Activated CD8-positive, alpha-beta T cell treated with anti-CD3 and anti-CD28 coated beads, Interleukin-2, amount 10 ng/mL, durations not matched to agents 7 days and 5 days (primary cell): ENCODE results near the gene TFAP2C. TPM values are rescaled to one million over a fixed set of nuclear protein-coding genes. Genes with fewer than 3 reads are reported as not detected.

Experiments used
- ATAC-seq: fragments of 150-1000 bp; cut with Tn5 transposase; one replicate; pipeline ENCODE4 v1.10.0; 2021; ENCODE audit warnings: moderate library complexity
- CTCF ChIA-PET: fragments of 350-600 bp; sonication (Branson Sonifier 250); formaldehyde crosslinking; loops from one replicate; lab custom pipeline; 2021; ENCODE audit warnings: antibody characterized with exemption; lab: Charles Lee
- POLR2A ChIA-PET: fragments of 350-600 bp; sonication (Branson Sonifier 250); formaldehyde crosslinking; loops from one replicate; lab custom pipeline; 2021; ENCODE audit warnings: antibody characterized with exemption; lab: Charles Lee
- DNase-seq: peaks from one replicate; pipeline ENCODE4 v3.0.0-alpha.2; 2020
- H3K27ac Mint-ChIP-seq: one replicate; pipeline ENCODE4 v1.8.0; 2021; ENCODE audit warnings: mild to moderate bottlenecking, mixed read lengths
- H3K27me3 Mint-ChIP-seq: one replicate; pipeline ENCODE4 v1.8.0; 2021; ENCODE audit warnings: low read depth, mixed read lengths
- H3K36me3 Mint-ChIP-seq: one replicate; pipeline ENCODE4 v1.8.0; 2021; ENCODE audit warnings: low read depth, mixed read lengths
- H3K4me1 Mint-ChIP-seq: one replicate; pipeline ENCODE4 v1.8.0; 2021; ENCODE audit warnings: low read depth, mixed read lengths
- H3K4me3 Mint-ChIP-seq: one replicate; pipeline ENCODE4 v1.8.0; 2021; ENCODE audit warnings: mild to moderate bottlenecking, mixed read lengths
- H3K9me3 Mint-ChIP-seq: one replicate; pipeline ENCODE4 v1.8.0; 2022; ENCODE audit warnings: mixed read lengths; ENCODE audit not compliant: insufficient read depth
- total RNA-seq, 2 experiments: library from RNA; stranded (reverse); gene quantifications; one replicate each; pipeline ENCODE4 v1.2.3, GENCODE V29; 2021

TFAP2C gene
- not detected for total RNA-seq

DNA sequence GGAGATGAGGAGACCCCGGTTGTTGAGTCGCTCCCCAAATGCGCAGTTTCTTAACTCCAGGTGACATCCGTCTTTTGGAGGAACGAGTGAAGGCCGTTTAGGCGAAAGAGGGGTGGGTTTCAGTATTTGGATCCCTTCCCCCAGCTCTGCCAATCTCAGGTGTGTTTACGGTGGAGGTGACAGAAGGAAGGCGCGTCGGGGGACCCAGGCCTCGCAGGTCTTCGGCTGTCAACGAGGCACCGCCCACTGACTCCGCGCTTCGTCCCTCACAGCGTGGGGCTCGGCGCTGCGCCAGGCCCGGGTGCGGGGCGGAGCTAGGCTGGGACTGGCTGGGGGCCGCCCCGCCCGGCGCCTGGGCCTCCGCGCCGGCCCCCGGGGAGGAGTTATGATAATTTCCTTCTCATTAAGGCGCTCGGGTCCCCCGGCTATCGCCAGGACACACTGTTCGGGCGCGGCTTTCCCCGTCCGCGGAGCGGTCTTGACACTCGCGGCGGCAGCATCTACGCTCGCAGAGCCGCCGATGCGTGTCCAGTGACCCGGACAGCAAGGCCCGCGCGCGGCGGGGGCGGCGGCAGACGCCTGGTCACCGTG, at the start of gene TFAP2C:
Gene TFAP2C (plus strand): TSS at position 434 of the 591 bp plus-strand sequence. CDS start 239 bp downstream, outside the sequence.
- ChIA-PET CTCF (no interaction called here), POLR2A (no interaction called here)
- Mint-ChIP-seq H3K4me3 (peak within 1 kb of the TSS; percentile 41), H3K36me3 (no peaks in the 10 kb centered on the region), H3K4me1 (peaks cover 23% of the 10 kb centered on the region), H3K9me3 (no peaks in the 10 kb centered on the region), H3K27me3 (peaks cover 65% of the 10 kb centered on the region), H3K27ac (no peak within 1 kb of the TSS)
- ATAC-seq (peak; percentile 72), DNase-seq (peak; percentile 25)

DNA sequence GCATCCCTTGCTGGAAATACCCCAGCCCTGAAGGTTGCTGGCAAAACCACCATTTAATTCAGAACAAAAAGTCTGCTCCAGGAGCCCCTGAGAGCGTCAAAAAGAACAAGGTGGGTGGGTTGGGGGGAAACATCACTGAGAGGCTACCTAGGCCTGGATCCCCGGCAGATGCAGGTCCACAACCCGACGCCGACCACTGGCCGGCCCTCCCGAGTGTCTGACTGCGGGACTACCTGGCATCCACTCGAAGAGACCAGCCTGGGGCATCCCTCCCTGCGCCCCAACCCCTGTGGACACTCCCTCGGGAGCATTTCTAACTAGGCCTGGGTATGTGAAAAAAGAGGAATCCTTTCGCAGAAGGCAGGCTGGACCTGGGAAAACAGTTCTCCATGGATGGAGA, 48.9 kb upstream of the TFAP2C start:
- H3K27ac Mint-ChIP-seq = no peak overlapping the region
- POLR2A ChIA-PET = no interaction called here
- DNase-seq (no peak), ATAC-seq (no peak)
- CTCF ChIA-PET = no interaction called here
- peaks cover 3% of the 10 kb centered on the region for H3K27me3 Mint-ChIP-seq
- H3K4me3 Mint-ChIP-seq = no peak overlapping the region
- H3K9me3 Mint-ChIP-seq = no peaks in the 10 kb centered on the region
- H3K36me3 Mint-ChIP-seq = no peaks in the 10 kb centered on the region
- no peaks in the 10 kb centered on the region for H3K4me1 Mint-ChIP-seq

DNA sequence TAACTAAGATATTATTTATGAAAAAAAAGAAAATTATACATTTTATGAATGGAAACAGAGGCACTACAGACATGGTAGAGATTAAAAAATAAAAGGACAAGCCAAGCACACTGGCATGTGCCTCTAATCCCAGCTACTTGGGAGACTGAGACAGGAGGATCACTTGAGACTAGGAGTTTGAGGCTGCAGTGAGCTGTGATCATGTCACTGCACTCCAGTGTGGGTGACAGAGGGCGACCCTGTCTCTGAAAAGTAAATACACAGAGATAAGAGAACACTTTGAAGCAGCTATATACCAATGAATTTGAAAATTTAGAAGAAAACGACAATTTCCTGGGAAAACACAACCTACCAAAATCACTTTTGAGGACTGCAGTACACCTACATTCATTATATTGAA, 47.4 kb upstream of the TFAP2C start:
- Mint-ChIP-seq H3K27me3 (peaks cover 3% of the 10 kb centered on the region), H3K36me3 (no peaks in the 10 kb centered on the region), H3K9me3 (no peaks in the 10 kb centered on the region), H3K4me1 (no peaks in the 10 kb centered on the region), H3K4me3 (no peak overlapping the region), H3K27ac (no peak overlapping the region)
- DNase-seq (no peak), ATAC-seq (no peak)
- POLR2A ChIA-PET = no interaction called here
- CTCF ChIA-PET = no interaction called here

DNA sequence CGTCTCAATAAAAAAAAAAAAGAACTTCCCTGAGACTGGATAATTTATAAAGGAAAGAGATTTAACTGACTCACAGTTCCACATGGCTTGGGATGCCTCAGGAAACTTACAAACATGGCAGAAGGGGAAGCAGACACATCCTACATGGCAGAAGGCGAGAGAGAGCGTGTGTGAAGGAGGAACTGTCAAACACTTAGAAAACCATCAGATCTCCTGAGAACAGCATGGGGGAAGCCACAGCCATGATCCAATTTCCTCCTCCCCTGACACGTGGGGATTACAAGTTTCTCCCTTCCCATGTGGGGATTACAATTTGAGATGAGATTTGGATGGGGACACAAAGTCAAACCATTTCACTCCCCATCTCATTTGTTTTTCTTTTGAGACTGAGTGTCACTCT, 46.6 kb upstream of the TFAP2C start:
- Mint-ChIP-seq H3K4me3 (no peak overlapping the region), H3K27me3 (peaks cover 3% of the 10 kb centered on the region), H3K27ac (no peak overlapping the region), H3K36me3 (no peaks in the 10 kb centered on the region), H3K9me3 (no peaks in the 10 kb centered on the region), H3K4me1 (no peaks in the 10 kb centered on the region)
- ChIA-PET CTCF (no interaction called here), POLR2A (no interaction called here)
- ATAC-seq (no peak), DNase-seq (no peak)

DNA sequence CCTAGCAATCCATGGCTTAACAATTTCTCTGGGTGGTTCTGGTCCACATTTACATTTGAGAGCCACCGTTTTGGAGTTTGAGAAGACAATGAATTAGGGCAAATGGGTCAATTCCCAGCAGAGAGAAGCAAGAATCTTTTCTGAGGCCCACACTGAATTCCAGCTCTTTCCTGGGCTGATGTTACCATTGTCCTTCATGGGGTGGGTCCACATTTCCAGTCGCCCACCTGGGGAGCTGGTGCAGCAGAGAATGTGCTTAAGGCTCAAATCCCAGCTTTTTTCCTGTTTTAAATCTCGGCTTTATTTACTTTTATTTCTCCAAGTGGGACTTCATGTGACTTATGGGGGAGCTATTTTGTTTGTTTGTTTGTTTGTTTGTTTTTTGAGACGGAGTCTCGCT, 44.2 kb upstream of the TFAP2C start:
- ChIA-PET POLR2A (no interaction called here), CTCF (no interaction called here)
- no peaks in the 10 kb centered on the region for H3K9me3 Mint-ChIP-seq
- no peak for ATAC-seq
- H3K4me1 Mint-ChIP-seq = no peaks in the 10 kb centered on the region
- no peak overlapping the region for H3K4me3 Mint-ChIP-seq
- DNase-seq = no peak
- H3K27me3 Mint-ChIP-seq = peaks cover 3% of the 10 kb centered on the region
- H3K36me3 Mint-ChIP-seq = no peaks in the 10 kb centered on the region
- no peak overlapping the region for H3K27ac Mint-ChIP-seq

DNA sequence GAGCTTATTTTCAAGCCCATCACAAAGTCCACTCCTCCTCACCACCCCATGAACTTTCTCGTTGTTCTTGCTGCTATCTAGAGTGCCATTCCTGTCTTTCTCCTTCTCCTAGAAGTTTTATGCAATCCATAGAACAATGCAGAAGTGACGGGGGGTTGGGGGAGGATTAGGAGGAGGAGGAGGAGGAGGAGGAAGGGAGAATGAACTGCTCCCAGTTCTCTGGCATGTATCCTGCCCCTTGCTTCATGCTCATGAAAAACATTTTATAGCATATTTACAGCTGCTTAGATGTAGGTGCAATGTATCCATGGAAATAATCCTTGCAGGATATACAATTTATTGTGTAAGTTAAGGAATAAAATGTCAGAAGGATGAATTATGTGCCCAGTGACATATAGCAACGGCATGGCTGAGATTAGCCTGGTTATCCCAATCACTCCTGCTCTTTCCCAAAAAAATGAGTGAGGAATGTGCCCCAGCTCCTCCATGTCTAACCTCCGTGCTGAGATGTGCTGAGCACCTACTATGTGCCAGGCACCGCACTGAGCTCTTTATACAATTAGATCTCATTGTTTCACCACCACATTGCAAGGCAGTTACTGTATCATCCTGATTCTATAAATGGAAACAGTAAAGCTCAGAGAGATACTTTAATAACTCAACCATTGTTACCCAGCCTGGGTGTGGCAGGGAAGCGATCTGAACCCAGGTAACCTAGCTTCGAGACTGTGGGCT, 41.6 kb upstream of the TFAP2C start:
- ATAC-seq (no peak), DNase-seq (no peak)
- H3K27me3 Mint-ChIP-seq = peaks cover 2% of the 10 kb centered on the region
- H3K4me3 Mint-ChIP-seq = no peak overlapping the region
- ChIA-PET CTCF (no interaction called here), POLR2A (no interaction called here)
- H3K9me3 Mint-ChIP-seq = no peaks in the 10 kb centered on the region
- H3K36me3 Mint-ChIP-seq = no peaks in the 10 kb centered on the region
- no peak overlapping the region for H3K27ac Mint-ChIP-seq
- H3K4me1 Mint-ChIP-seq = no peaks in the 10 kb centered on the region

DNA sequence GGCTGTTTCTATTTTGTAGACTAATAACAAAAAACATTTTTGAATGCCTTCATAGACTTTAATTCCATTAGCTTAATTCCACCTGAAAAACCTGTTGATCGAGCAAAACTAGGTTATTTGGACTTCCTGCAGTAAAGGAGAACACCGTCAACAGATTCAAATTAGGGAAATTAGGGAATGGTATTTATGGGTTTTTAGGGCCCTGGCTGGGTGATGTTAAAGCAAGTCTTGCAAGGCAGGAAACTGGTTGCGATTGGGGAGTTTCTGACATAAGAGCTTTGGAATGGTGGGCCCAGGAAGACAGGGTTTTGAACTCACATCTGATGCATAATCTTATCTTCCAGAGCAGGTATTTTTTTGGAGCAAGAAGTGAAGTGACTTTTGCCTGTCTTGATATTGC, 40.1 kb upstream of the TFAP2C start:
- Mint-ChIP-seq H3K4me1 (no peaks in the 10 kb centered on the region), H3K9me3 (no peaks in the 10 kb centered on the region), H3K27me3 (peaks cover 2% of the 10 kb centered on the region), H3K36me3 (no peaks in the 10 kb centered on the region), H3K27ac (no peak overlapping the region), H3K4me3 (no peak overlapping the region)
- CTCF ChIA-PET = no interaction called here
- ATAC-seq = no peak
- DNase-seq = no peak
- POLR2A ChIA-PET = no interaction called here

DNA sequence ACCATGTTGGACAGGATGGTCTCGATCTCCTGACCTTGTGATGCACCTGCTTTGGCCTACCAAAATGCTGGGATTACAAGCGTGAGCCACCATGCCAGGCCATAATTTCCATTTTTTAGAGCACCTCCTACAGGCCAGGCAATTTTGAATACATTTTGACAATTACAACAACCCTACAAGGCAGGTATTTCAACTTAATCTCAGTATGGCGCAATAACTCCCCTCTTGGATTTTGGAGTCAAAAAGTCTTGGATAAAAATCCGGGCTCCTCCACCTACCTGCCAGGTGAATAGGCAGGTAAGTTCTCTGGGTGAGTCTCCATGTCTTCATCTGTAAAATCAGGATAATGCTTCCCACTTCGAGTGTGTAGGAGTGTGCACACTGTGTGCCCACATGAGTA, 39.5 kb upstream of the TFAP2C start:
- H3K36me3 Mint-ChIP-seq = no peaks in the 10 kb centered on the region
- H3K27ac Mint-ChIP-seq = no peak overlapping the region
- H3K27me3 Mint-ChIP-seq = peaks cover 2% of the 10 kb centered on the region
- POLR2A ChIA-PET = no interaction called here
- DNase-seq (no peak), ATAC-seq (no peak)
- H3K4me1 Mint-ChIP-seq = no peaks in the 10 kb centered on the region
- H3K4me3 Mint-ChIP-seq = no peak overlapping the region
- CTCF ChIA-PET = no interaction called here
- H3K9me3 Mint-ChIP-seq = no peaks in the 10 kb centered on the region

DNA sequence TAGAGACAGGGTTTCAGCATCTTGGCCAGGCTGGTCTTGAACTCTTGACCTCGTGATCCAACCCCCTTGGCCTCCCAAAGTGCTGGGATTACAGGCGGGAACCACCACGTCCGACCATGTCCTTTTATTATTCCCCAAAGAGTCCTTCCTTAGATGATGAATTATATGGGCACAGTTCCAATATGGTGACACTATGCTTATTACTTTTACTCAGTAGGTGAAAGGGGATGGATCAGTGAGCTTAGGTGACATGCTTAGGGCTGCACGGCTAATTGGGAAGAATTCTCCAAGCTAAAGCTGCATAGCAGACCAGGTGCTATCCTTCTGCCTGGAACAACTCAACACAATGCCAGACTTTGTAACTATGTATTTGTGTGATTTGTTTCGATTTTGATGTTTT, 38.2 kb upstream of the TFAP2C start:
- ChIA-PET CTCF (interaction anchor here (1.1 kb wide), 1 partner anchor 16 kb away, joined by 3 read pairs; no protein-coding TSS in a partner anchor), POLR2A (no interaction called here)
- Mint-ChIP-seq H3K4me1 (no peaks in the 10 kb centered on the region), H3K27me3 (peaks cover 2% of the 10 kb centered on the region), H3K27ac (no peak overlapping the region), H3K4me3 (no peak overlapping the region), H3K9me3 (no peaks in the 10 kb centered on the region), H3K36me3 (no peaks in the 10 kb centered on the region)
- no peak for DNase-seq
- no peak for ATAC-seq

DNA sequence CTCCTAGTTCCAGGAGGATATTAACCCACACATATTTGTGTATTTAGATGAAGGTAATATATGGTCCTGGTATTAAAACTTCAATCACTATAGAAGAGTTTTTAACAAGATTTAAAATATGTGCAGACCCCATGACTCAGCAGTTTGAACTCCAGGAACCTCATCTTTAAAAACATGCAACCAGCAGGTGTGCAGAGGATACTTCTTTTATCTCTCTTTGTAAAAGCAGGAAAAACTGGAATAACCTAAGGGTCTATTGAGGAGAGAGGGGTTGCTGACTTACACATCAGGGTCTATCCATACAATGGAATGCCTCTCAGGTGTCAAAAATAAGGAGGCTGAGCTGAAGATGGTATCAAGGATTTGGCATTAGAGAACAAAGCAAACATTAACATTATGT, 36.9 kb upstream of the TFAP2C start:
- ChIA-PET CTCF (no interaction called here), POLR2A (no interaction called here)
- Mint-ChIP-seq H3K27ac (no peak overlapping the region), H3K36me3 (no peaks in the 10 kb centered on the region), H3K4me3 (no peak overlapping the region), H3K9me3 (no peaks in the 10 kb centered on the region), H3K4me1 (no peaks in the 10 kb centered on the region), H3K27me3 (peaks cover 2% of the 10 kb centered on the region)
- ATAC-seq (no peak), DNase-seq (no peak)

DNA sequence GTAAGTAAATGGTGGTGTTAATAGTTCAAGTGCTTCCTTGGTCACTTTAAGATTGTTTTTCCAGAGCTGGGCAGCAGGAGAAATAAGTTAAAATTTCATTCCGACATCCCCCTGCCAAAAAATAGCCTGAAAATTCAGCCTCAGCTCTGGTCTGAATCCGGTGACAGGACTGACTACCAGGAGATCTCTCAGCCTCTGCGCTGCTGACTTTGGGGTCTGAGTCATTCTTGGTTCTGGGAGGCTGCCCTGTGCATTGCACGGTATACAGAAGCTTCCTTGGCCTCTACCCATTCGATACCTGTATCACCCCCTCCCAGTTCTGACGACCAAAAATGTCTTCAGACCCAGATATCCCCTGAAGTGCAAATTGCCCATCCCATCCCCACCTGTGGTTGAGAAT, 36.3 kb upstream of the TFAP2C start:
- CTCF ChIA-PET = no interaction called here
- Mint-ChIP-seq H3K27me3 (peaks cover 2% of the 10 kb centered on the region), H3K4me1 (no peaks in the 10 kb centered on the region), H3K9me3 (no peaks in the 10 kb centered on the region), H3K27ac (no peak overlapping the region), H3K36me3 (no peaks in the 10 kb centered on the region), H3K4me3 (no peak overlapping the region)
- POLR2A ChIA-PET = no interaction called here
- DNase-seq = no peak
- ATAC-seq = no peak

DNA sequence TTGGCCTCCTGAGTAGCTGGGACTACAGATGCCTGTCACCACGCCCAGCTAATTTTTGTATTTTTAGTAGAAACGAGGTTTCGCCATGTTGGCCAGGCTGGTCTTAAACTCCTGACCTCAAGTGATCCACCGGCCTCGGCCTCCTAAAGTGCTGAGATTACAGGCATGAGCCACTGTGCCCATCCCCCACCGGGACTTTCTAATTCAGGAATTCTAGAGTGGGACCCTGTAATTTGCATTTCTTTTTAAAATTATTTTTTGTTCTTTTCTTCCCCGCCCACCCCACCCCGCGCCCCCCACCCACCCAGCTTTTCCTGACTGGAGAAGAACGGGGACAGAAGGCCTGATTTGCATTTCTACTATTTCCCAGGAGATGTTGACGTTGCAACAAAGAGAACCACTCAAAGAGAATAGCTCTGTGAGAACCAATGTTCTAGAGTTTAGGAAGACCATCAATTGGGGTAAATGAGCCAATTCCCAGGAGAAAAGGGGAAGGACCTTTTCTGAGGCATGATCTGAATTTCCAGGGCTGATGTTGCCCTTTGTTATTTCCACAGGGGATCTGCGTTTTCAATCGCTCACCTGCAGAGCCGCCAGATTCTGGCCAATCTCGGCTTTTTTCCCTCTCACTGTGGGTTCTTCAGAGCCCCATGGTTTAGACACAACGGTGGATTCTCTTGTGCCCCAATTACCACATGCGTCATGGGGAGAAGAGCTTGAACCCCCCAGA, 33.2 kb upstream of the TFAP2C start:
- Mint-ChIP-seq H3K36me3 (no peaks in the 10 kb centered on the region), H3K4me3 (no peak overlapping the region), H3K27ac (no peak overlapping the region), H3K4me1 (no peaks in the 10 kb centered on the region), H3K27me3 (peaks cover 2% of the 10 kb centered on the region), H3K9me3 (no peaks in the 10 kb centered on the region)
- CTCF ChIA-PET = no interaction called here
- POLR2A ChIA-PET = no interaction called here
- ATAC-seq (no peak), DNase-seq (no peak)
